Measurements from ENCODE around the gene RAX.

DNA sequence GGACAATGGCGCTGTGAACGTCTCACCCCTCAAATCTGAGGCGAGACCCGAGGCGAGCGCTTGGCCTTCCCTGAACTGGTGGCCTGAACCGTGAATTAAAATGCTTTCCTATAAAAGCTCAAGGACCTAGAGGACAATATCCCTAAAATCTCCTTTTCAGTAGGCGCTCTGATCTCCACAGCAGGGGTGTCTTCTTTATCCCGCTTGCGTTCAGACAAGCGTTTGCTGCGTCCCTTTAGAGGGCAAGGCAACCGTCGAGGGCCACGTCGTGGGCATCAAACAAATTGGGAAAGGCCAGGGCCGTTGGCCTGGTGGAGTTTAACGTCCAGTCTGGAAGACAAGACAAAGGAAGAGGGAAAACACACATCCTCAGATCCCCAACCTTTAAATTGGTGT is 1.3 kb upstream of the RAX start:
- no peak for TF ChIP-seq EZH2 (IDR thresholded peaks at IDR 0.05; ENCODE audit: borderline replicate concordance, insufficient read depth, low read depth, low read length, poor library complexity, severe bottlenecking)
- TF ChIP-seq, protein P1, sequence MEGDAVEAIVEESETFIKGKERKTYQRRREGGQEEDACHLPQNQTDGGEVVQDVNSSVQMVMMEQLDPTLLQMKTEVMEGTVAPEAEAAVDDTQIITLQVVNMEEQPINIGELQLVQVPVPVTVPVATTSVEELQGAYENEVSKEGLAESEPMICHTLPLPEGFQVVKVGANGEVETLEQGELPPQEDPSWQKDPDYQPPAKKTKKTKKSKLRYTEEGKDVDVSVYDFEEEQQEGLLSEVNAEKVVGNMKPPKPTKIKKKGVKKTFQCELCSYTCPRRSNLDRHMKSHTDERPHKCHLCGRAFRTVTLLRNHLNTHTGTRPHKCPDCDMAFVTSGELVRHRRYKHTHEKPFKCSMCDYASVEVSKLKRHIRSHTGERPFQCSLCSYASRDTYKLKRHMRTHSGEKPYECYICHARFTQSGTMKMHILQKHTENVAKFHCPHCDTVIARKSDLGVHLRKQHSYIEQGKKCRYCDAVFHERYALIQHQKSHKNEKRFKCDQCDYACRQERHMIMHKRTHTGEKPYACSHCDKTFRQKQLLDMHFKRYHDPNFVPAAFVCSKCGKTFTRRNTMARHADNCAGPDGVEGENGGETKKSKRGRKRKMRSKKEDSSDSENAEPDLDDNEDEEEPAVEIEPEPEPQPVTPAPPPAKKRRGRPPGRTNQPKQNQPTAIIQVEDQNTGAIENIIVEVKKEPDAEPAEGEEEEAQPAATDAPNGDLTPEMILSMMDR (IDR thresholded peaks at IDR 0.05), result no peak
